ENCODE data around the gene TMCC2. TPM values are rescaled to one million over a fixed set of nuclear protein-coding genes. Genes with fewer than 3 reads are reported as not detected.
A peak's percentile ranks its signal among the peaks of the same experiment; 100 is the strongest.
"Not testable (repeated sequence)": the region's sequence is repeated elsewhere in the genome, so short reads cannot be mapped to it uniquely, and the experiment has no call there.

TMCC2 gene
- polyA plus RNA-seq, 1 donor, result 11.8 TPM

DNA sequence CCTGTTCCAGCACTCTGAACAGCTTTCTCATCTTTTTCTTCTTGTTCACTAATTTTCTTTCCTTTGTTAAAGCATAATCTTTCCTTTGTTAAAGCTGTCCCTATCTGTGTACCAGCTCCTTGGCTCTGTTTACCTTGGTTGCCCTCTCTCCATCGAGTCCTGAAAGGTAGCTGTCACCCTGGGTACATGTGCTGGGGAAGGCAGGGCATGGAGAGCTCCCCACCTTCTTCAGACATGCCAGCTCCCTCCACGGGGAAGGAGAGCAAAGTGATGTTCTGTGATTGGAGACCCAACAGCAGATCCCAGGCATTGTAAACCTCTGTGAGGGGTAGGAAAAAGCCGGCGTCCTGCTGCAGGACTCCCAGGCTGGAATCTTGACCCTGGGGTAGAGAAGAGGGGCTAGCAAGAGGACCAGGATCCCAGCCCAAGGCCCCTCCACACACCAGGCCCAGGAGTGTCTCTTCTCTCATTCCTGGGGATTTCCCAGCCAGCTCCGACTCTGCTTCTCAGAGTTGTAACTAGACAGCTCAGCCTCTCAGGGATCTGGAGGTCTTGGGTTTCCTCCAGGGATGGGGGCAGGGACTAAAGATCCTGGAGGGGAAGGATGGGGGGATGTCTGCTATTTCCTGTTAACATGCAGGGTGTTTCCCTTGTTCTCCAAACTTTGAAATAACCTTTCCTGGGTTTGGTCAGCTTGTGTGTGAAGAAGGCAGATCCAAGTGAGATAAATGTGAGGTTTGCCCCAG, 34.4 kb downstream of the TMCC2 start:
- DNase-seq, result no peak

GRCh38 chr1:205262731-205263171, 35.0 kb downstream of the TMCC2 start:
- no peak for DNase-seq

DNA sequence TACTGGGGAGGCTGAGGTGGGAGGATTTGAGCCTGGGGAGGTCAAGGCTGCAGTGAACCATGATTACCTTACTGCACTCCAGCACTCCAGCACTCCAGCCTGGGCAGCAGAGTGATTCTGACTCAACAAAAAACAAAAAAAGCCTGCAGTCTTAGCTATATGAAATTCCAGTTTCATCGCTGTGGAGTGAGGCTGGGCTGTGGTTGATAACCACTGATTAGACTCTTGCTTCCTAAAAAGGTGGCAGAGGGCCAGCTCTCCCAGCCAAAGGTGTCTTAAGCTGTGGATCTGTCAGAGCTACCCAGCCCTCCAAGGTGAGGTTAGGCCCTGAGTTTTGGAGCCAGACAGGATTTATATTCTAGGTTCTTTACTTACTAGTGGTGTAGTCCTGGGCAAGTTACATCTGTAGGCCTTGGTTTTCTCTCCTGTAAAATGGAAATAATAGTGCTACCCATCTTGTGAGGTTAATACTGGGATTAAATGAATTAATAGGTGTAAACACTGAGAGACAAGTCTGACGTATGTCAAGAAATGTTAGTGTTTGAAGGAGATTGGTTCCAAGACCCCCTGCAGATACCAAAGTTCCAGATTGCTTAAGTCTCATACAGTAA, 35.9 kb downstream of the TMCC2 start:
- no peak for DNase-seq

GRCh38 chr1:205266611-205267305, 39.0 kb downstream of the TMCC2 start:
- DNase-seq, result no peak

DNA sequence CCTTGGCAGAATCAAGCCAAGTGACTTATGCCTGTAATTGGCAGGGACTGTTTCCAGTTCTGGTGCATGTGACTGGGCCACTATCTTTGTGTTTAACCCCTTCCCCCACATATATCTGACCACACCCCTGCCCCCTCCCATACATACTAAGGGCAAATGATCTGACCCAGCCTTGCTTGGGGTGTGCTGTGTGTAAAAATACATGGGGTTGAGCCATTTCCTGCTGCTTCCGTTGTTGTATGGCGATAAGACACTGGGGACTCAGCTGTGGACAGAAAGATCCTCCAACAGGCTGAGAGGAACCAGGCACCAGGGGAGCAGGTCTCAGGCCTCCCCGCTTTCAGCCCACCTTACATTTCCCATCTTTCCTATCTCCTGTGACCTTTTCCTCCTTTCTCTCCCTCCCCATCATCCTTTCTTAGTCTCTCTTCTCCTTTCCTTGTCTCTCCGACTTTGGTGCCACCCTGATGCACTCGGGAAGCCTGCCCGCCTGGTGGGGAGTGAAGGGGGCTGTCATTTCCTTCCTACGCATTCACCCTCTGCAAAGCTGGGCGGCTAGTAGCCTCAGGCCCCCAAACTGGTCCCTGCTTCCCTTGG, 39.7 kb downstream of the TMCC2 start:
- DNase-seq, result no peak

DNA sequence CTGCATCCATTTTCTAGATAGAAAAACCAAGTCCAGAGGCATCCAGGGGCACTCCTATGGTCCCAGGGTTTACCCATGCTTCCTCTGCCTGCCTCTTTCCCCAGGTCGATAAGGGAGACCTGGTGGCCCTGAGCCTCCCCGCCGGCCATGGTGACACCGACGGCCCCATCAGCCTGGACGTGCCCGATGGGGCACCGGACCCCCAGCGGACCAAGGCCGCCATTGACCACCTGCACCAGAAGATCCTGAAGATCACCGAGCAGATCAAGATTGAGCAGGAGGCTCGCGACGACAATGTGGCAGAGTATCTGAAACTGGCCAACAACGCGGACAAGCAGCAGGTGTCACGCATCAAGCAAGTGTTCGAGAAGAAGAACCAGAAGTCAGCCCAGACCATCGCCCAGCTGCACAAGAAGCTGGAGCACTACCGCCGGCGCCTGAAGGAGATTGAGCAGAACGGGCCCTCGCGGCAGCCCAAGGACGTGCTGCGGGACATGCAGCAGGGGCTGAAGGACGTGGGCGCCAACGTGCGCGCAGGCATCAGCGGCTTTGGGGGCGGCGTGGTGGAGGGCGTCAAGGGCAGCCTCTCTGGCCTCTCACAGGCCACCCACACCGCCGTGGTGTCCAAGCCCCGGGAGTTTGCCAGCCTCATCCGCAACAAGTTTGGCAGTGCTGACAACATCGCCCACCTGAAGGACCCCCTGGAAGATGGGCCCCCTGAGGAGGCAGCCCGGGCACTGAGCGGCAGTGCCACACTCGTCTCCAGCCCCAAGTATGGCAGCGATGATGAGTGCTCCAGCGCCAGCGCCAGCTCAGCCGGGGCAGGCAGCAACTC, 41.3 kb downstream of the TMCC2 start:
- DNase-seq, result no peak

DNA sequence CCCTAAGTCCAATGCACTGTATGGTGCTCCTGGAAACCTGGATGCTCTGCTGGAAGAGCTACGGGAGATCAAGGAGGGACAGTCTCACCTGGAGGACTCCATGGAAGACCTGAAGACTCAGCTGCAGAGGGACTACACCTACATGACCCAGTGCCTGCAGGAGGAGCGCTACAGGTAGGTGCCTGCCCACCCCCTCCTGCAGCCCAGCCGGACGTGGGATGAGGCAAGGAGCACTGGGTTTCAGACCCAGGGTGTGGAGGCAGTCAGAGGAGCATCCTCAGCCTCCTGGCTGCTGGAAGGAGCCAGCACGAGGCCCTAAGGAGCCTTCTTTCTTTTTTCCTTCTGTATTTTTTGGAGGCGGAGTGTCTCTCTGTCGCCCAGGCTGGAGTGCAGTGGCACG, 42.0 kb downstream of the TMCC2 start:
- DNase-seq, result no peak

GRCh38 chr1:205270271-205270670, 42.5 kb downstream of the TMCC2 start:
- DNase-seq, result no peak

- no peak for DNase-seq
Observed at GRCh38 chr1:205270764-205271163, 43.0 kb downstream of the TMCC2 start.

DNA sequence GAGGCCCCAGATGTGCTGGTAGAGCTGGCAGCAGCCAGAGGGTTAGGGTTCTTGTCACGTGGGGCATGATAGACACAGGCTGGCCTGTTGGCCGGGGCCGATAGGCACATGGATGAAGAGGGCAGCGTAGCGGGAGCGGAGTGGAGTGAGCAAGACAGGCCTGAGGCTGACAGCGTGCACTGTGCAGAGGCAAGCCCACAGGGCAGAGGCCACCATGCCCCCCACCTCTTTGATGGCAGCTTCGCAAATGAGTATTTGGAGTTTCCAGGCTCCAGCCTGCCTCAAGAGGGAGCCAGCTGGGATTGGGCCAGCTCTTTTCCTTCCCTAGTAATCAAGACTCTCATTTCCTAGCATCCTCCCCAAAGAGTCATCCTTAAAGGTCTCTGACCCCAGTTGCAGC, 43.5 kb downstream of the TMCC2 start:
- DNase-seq, result no peak

DNA sequence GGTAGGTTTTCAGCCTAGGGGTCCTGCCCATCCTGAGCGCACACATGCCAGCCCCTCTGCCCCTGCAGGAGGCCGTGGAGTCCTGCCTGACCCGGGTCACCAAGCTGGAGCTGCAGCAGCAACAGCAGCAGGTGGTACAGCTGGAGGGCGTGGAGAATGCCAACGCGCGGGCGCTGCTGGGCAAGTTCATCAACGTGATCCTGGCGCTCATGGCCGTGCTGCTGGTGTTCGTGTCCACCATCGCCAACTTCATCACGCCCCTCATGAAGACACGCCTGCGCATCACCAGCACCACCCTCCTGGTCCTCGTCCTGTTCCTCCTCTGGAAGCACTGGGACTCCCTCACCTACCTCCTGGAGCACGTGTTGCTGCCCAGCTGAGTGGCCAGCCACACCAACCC, 44.0 kb downstream of the TMCC2 start:
- no peak for DNase-seq

DNA sequence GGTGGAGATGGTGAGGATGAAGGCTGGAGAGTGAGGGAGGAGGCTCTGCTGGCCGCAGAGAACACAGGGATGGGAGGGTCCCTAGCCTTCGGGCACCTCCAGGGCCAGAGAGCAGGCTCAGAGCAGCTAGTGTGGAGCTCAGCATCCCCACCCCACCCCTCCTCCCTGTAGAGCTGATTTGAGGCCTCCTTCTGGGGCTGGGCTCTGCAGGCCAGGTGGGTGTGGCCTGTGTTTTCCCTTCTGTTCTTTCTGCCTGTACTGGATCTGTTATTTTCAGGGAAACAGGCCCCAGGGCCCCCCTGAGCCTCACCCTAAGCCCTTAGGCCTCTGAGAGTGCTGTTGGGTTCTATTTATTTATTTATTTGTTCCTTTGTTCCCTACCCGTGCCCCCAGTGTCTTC, 44.8 kb downstream of the TMCC2 start:
- no peak for DNase-seq

GRCh38 chr1:205273551-205273982, 45.8 kb downstream of the TMCC2 start:
- peak; percentile 78 for DNase-seq

DNA sequence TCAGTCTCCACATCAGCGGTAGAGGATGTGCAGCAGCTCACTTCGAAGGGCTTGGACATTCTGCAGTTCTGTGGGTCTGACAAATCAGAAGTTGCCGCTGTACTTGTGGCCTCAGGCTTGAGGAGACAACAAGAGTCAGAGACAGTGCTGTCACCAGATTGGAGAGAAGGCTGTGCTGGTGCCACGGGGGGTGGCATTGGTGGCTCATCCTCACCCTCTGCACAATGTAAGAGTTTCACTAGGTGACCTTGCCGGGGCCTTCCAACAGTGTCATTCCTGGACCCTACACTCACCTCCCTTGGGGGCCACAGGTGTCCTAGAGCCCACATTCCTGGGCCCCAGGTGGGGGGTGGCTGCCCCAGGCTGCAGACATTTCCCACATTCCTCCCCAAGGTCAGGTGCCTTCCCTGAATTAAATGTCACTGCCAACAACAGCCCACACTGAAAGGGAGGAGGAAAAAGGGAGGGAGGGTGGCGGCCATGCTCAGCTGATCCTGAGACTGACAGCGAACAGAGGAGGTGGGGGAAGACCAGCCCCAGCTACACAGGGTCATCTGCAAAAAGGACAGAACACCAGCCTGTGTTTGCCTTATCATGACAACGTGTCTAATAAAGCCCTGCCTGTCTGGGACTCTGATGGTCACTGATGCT, 46.4 kb downstream of the TMCC2 start:
- DNase-seq, result no peak

- no peak for DNase-seq
Observed at GRCh38 chr1:205275133-205275532, 47.4 kb downstream of the TMCC2 start.

DNA sequence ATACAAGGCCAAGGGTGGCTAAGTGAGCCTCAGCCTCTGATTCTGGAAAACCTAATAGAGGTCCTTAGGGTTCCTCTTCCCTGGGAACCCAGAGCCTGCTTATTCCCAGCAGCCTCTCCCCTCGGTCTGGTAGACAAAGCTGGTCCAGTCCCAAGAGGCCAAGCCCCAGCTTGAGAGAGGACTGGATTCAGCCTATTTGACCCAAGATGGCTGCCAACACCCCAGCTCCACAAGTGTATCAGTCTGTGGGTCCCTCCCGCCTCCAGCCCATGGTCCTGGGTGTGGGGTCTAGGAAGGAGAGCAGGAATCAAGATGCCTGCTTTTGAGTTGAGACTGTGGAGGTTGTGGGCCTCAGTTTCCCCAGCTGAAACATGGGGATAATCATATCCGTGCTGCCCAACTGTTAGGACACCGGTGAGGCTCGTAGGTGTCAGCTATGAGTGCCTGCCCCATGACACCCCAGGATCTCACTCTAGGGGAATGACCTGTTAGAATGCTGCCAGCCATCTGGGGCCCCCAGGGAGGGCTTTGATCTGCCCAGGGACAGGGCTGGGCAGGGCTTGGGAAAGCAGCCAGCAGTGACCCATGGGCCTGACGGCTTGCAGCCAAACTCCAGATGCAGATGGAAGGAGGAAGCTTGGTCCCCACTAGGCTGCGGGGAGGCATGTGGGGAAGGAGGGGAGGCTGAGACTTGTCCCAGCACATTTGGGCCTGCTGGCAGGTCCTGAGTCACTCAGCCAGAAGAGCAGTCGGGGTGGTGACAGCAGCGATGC, 48.4 kb downstream of the TMCC2 start:
- DNase-seq, result no peak

DNA sequence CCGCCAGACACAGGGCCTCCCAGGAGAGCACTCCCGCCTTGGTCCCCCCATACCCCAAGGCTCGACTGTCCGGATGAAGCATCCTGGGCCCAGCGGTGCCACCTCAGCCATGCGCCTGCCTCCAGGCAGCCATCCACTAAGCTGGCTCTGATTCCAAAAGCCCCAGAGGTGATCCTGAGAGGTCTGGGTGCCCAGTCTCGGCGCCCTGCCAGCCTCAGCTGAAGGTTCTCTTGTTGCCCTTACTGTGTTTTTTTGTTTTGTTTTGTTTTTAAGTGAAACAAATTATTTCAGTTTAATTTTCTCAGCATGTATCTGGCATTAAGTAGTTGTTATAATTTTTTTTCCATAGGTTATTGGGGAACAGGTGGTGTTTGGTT, 48.9 kb downstream of the TMCC2 start:
- DNase-seq, result no peak

DNA sequence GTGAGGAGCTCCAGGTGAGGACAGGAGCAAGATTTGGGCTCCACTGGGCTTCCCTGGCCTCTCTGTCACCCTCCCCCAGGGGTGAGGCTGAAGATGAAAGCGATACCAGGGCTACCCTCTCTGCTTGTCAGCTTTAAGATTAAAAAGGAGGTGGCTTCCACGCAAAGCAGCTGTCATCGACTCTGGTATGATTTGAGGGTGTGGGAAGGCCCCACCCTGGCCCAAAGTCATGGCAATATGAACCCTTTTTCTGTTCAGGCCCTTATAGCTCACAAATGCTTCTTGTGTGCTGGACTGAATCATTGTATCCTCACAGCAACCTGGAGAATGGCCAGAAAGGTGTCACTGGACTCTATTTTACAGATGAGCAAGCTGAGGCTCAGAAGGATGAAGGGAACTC, 52.2 kb downstream of the TMCC2 start:
- DNase-seq, result no peak

DNA sequence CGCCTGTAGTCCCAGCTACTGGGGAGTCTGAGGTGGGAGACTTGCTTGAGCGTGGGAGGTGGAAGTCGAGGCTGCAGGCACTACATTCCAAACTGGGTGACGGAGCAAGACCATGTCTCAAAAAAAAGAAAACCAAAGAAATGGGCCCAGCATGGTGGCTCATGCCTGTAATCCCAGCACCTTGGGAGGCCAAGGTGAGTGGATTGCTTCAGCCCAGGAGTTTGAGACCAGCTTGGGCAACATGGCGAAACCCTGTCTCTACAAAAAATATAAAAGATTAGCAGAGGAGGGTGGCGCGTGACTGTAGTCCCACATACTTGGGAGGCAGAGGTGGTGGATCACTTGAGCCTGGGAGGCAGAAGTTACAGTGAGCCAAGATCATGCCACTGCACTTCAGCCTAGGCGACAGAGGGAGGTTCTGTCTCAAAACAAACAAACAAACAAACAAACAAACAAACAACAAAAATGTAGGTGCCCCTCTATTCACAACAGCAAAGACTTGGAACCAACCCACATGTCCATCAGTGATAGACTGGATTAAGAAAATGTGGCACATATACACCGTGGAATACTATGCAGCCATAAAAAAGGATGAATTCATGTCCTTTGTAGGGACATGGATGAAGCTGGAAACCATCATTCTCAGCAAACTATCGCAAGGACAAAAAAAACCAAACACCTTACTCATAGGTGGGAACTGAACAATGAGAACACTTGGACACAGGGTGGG, 53.1 kb downstream of the TMCC2 start:
- DNase-seq, result not testable (repeated sequence)
